ENCODE results near the gene PPP2R2C. TPM values are rescaled to one million over a fixed set of nuclear protein-coding genes. Genes with fewer than 3 reads are reported as not detected.

PPP2R2C gene
- total RNA-seq, 1 experiment from 2014 or later: 8.1 TPM

DNA sequence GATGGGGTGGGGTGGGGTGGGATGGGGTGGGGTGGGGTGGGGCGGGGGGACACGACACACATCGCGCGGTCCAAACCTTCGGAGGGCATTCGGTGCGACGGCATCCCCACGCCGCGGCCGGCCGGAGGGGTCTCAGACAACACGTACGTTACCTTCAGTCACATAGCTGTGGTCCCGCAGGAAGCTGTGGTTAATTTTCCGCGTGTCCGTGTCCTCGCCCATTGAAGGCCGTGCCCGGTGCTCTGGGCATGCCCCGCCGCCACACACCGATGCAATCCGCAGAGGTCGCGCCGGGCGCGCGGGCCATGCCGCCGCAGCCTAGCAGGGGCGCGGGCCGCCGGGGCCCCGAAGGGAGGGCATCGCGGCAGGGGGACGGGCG is 417 bp downstream of the PPP2R2C start:
- H2AFZ ChIP-seq (ENCODE audit: low read length): no peak overlapping the region
- no peaks in the 10 kb centered on the region for H3K9me3 ChIP-seq (ENCODE audit: control insufficient read depth, low read depth, low read length)
- H2AK5ac ChIP-seq (ENCODE audit: insufficient read length, low read length): no peak overlapping the region
- no peak overlapping the region for H2BK12ac ChIP-seq (ENCODE audit: insufficient read length, low read depth, low read length)
- no peak overlapping the region for H3T11ph ChIP-seq (ENCODE audit: low read length)
- peak overlapping the region; percentile 49 for H3K4me2 ChIP-seq (ENCODE audit: insufficient read depth, insufficient read length, low read length)
- H3K14ac ChIP-seq (ENCODE audit: insufficient read depth, low read length): no peak overlapping the region; the same call in 1 of the 2 replicates
- Mint-ChIP-seq H3K36me3 (ENCODE audit: insufficient read depth in 1 of 3, low read depth in 3 of 3) (no peaks in the 10 kb centered on the region), H3K9me3 (no peaks in the 10 kb centered on the region), H3K27ac (no peak overlapping the region), H3K4me1 (peaks cover 18 to 19% of the 10 kb centered on the region in 2 experiments), H3K4me3 (peak overlapping the region; percentile 47 to 67; a peak in 4 of 5 replicates), H3K27me3 (ENCODE audit: low read depth) (peaks cover 78% of the 10 kb centered on the region)
- H3K4me1 ChIP-seq (ENCODE audit: insufficient read depth, low read length): no peaks in the 10 kb centered on the region
- no peak overlapping the region for H3K56ac ChIP-seq (ENCODE audit: insufficient read length, low read depth, low read length)
- WGBS (ENCODE audit: extremely low coverage, insufficient read length, low lambda C conversion rate): no CpG with 5 or more reads among the region's 44 CpGs
- H3K27me3 ChIP-seq (ENCODE audit: insufficient read depth, low read length): peaks cover 15% of the 10 kb centered on the region; the same call in 1 of the 2 replicates
- H4K20me1 ChIP-seq (ENCODE audit: control insufficient read depth, insufficient read depth, insufficient read length): peaks cover 4% of the 10 kb centered on the region
- no peaks in the 10 kb centered on the region for H3K79me1 ChIP-seq (ENCODE audit: insufficient read depth, low read depth, low read length, poor library complexity, severe bottlenecking)
- no peak overlapping the region for H4K91ac ChIP-seq (ENCODE audit: insufficient read length, low read depth, low read length)
- TF ChIP-seq, protein P1, sequence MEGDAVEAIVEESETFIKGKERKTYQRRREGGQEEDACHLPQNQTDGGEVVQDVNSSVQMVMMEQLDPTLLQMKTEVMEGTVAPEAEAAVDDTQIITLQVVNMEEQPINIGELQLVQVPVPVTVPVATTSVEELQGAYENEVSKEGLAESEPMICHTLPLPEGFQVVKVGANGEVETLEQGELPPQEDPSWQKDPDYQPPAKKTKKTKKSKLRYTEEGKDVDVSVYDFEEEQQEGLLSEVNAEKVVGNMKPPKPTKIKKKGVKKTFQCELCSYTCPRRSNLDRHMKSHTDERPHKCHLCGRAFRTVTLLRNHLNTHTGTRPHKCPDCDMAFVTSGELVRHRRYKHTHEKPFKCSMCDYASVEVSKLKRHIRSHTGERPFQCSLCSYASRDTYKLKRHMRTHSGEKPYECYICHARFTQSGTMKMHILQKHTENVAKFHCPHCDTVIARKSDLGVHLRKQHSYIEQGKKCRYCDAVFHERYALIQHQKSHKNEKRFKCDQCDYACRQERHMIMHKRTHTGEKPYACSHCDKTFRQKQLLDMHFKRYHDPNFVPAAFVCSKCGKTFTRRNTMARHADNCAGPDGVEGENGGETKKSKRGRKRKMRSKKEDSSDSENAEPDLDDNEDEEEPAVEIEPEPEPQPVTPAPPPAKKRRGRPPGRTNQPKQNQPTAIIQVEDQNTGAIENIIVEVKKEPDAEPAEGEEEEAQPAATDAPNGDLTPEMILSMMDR (conservative IDR thresholded peaks at IDR 0.05): no peak
- no peak overlapping the region for H2BK20ac ChIP-seq (ENCODE audit: low read depth, low read length, poor library complexity, severe bottlenecking)
- no peaks in the 10 kb centered on the region for H3K79me2 ChIP-seq (ENCODE audit: insufficient read depth, low read length)
- H2BK120ac ChIP-seq (ENCODE audit: low read depth, low read length, poor library complexity, severe bottlenecking): no peak overlapping the region
- no peak overlapping the region for H3K23ac ChIP-seq (ENCODE audit: insufficient read length, low read depth, low read length)
- no peak overlapping the region for H3K27ac ChIP-seq (ENCODE audit: insufficient read length, low read depth, low read length)
- no peaks in the 10 kb centered on the region for H3K23me2 ChIP-seq (ENCODE audit: insufficient read length, low read depth, low read length, poor library complexity, severe bottlenecking)
- no peak overlapping the region for H2BK15ac ChIP-seq (ENCODE audit: low read depth, low read length)
- H4K8ac ChIP-seq (replicated peaks; ENCODE audit: insufficient read length, low read depth, low read length): no peak overlapping the region
- H4K5ac ChIP-seq (ENCODE audit: insufficient read length, low read depth, low read length): no peak overlapping the region
- H3K9ac ChIP-seq (ENCODE audit: extremely low read depth, insufficient read length, low read length): no peak overlapping the region
- no peak overlapping the region for H2BK5ac ChIP-seq (ENCODE audit: insufficient read length, low read length)
- no peak overlapping the region for H3K4ac ChIP-seq (ENCODE audit: low read depth, low read length)
- H3K18ac ChIP-seq (ENCODE audit: insufficient read length, low read depth, low read length): no peak overlapping the region
- DNase-seq: peak; percentile 28

Measured in H9 (cell line).